Raji (cell line): ENCODE measurements around the gene AKR1D1.

Experiments used
- POLR2A ChIP-seq: IDR thresholded peaks from 2 replicates; pipeline ENCODE4 v1.6.1; 2011; ENCODE audit warnings: low read depth, low read length, control low read depth; ENCODE audit not compliant: insufficient read depth

Gene AKR1D1

GRCh38 chr7:138076196-138076595 is at the start of gene AKR1D1:
Gene AKR1D1, plus strand, starts transcription at chr7:138076459. Its CDS starts 60 bp downstream, at chr7:138076519.
- TF ChIP-seq POLR2A, result no peak

GRCh38 chr7:138027100-138027499 is 49.2 kb upstream of the AKR1D1 start:
- TF ChIP-seq POLR2A, result no peak

- TF ChIP-seq POLR2A, result no peak
Observed at GRCh38 chr7:138029126-138029525, 47.1 kb upstream of the AKR1D1 start.

- no peak for TF ChIP-seq POLR2A
Observed at GRCh38 chr7:138029941-138030340, 46.3 kb upstream of the AKR1D1 start.

GRCh38 chr7:138030679-138031351 is 45.4 kb upstream of the AKR1D1 start:
- no peak for TF ChIP-seq POLR2A

- TF ChIP-seq POLR2A, result no peak
Observed at GRCh38 chr7:138032186-138032585, 44.1 kb upstream of the AKR1D1 start.

- TF ChIP-seq POLR2A, result no peak
Observed at GRCh38 chr7:138032770-138033169, 43.5 kb upstream of the AKR1D1 start.

- no peak for TF ChIP-seq POLR2A
Observed at GRCh38 chr7:138033241-138033640, 43.0 kb upstream of the AKR1D1 start.

- TF ChIP-seq POLR2A, result no peak
Observed at GRCh38 chr7:138036135-138036534, 40.1 kb upstream of the AKR1D1 start.

- no peak for TF ChIP-seq POLR2A
Observed at GRCh38 chr7:138044897-138045296, 31.4 kb upstream of the AKR1D1 start.

GRCh38 chr7:138047907-138048306 is 28.4 kb upstream of the AKR1D1 start:
- TF ChIP-seq POLR2A, result no peak

- TF ChIP-seq POLR2A, result no peak
Observed at GRCh38 chr7:138049505-138050116, 26.6 kb upstream of the AKR1D1 start.

- TF ChIP-seq POLR2A, result no peak
Observed at GRCh38 chr7:138052696-138053095, 23.6 kb upstream of the AKR1D1 start.

- no peak for TF ChIP-seq POLR2A
Observed at GRCh38 chr7:138063400-138063799, 12.9 kb upstream of the AKR1D1 start.

- no peak for TF ChIP-seq POLR2A
Observed at GRCh38 chr7:138064856-138065357, 11.4 kb upstream of the AKR1D1 start.

GRCh38 chr7:138065827-138066226 is 10.4 kb upstream of the AKR1D1 start:
- TF ChIP-seq POLR2A, result no peak
